HG03025 (cell line): Measurements from ENCODE around the gene PTPRG.

Source experiments
- ATAC-seq: cut with Tn5 transposase; IDR thresholded peaks from one replicate; pipeline ENCODE4 v1.9.1; 2021; ENCODE audit warnings: mild to moderate bottlenecking, moderate library complexity; ENCODE audit not compliant: unreplicated experiment, low FRiP score

The PTPRG gene

DNA sequence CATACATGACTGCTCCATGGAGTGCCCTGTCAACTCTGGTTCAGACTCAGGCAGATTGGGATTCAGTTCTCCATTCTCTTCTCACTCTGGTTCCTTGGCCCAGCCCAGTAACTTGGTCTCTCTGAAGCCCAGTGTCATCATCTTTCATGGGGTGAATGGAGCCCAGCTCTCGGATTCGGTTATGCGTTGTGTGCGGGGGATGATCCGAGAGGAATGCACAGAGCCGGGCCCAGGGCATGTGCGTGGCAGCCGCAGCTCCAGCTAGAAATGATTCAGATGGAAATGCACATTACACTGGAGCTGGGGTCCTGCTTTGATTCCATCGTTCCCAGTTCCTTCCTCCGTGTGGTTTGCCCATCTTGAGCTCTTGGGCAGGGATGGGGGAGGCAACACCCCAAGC lies 622.6 kb downstream of the PTPRG start:
- no peak for ATAC-seq

GRCh38 chr3:62184559-62184958 lies 623.2 kb downstream of the PTPRG start:
- no peak for ATAC-seq

- no peak for ATAC-seq
Observed at GRCh38 chr3:62187022-62187431, 625.7 kb downstream of the PTPRG start.

DNA sequence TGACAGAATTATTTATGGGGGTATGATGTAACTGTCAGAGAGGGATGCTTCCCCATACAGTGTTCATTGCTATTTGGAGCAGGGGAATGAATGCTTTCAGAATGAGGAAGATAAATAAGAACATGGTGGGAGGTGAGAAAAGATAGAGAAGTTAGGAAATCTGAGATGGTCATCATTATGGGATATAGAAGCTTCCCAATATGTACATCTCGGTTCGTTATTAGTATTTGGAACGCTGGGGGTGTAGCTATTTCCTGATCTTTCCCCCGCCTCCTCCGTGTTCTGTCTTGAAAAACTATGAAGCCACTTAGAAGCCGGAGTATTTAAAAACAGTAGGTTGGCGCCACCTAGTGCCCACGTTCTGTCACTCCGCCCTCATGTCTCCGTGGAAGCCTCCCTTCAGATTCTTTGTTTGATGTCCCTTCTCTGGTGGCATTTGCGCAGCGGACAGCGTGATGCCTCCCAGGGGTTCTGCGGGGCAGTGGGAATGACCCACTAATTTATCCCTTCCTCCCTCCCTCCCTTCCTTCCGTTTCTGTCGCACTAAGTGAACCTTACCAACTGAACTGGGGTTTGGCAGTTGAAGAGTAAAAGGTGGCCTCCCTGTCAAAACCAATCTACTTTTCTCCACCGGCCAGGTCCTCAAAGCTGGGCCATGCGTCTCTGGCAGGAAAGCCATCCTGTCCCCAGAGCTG lies 627.5 kb downstream of the PTPRG start:
- ATAC-seq = no peak

- no peak for ATAC-seq
Observed at GRCh38 chr3:62189376-62189698, 628.0 kb downstream of the PTPRG start.

DNA sequence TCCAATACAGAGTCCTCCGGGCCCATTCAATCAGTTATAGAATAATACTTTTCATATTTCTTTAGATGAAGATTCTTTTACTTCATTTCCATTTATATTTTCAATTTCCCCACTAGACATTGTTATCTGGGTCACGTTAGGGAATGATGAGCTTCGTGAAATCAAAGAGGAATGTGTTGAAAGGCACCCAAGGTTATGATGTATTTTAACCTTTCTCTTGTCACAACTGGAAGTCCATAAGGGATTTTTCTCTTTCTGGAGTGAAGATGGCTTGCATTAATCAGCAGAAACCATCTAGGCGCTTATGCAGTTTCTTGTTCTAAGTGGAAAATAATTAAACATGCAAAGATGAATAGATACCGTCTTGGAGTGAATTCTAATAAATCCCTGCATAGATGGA lies 631.5 kb downstream of the PTPRG start:
- ATAC-seq = no peak

GRCh38 chr3:62193586-62194345 lies 632.4 kb downstream of the PTPRG start:
- ATAC-seq = no peak

- no peak for ATAC-seq
Observed at GRCh38 chr3:62197350-62198012, 636.1 kb downstream of the PTPRG start.

DNA sequence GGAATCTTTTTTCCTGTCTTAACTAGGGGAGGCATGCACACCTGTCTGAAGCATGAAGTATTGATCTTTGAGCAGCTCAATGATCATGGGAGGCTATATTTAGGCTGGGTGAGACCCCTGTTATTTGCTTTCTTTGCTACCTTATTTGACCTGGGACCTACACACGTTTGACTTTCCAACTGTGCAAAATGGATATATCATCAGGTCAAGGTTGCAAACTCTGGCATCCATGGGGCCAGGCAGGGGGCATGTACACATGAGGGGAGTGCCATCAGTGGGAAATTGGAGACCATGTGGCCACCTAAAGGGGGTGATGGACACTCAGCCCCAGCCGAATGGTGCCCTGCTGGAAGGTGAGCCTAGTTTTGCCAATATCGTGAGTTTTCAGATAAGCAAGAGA lies 637.8 kb downstream of the PTPRG start:
- no peak for ATAC-seq

- no peak for ATAC-seq
Observed at GRCh38 chr3:62201438-62202035, 640.2 kb downstream of the PTPRG start.

DNA sequence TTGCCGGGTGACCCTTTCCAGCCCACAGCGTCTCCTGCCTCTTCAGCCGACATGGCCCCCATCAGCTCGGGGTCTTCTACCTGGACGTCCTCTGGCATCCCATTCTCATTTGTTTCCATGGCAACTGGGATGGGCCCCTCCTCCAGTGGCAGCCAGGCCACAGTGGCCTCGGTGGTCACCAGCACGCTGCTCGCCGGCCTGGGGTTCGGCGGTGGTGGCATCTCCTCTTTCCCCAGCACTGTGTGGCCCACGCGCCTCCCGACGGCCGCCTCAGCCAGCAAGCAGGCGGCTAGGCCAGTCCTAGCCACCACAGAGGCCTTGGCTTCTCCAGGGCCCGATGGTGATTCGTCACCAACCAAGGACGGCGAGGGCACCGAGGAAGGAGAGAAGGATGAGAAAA lies 641.8 kb downstream of the PTPRG start:
- no peak for ATAC-seq

DNA sequence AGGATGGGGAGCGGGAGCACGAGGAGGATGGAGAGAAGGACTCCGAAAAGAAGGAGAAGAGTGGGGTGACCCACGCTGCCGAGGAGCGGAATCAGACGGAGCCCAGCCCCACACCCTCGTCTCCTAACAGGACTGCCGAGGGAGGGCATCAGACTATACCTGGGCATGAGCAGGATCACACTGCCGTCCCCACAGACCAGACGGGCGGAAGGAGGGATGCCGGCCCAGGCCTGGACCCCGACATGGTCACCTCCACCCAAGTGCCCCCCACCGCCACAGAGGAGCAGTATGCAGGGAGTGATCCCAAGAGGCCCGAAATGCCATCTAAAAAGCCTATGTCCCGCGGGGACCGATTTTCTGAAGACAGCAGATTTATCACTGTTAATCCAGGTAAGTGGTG lies 642.2 kb downstream of the PTPRG start:
- no peak for ATAC-seq

DNA sequence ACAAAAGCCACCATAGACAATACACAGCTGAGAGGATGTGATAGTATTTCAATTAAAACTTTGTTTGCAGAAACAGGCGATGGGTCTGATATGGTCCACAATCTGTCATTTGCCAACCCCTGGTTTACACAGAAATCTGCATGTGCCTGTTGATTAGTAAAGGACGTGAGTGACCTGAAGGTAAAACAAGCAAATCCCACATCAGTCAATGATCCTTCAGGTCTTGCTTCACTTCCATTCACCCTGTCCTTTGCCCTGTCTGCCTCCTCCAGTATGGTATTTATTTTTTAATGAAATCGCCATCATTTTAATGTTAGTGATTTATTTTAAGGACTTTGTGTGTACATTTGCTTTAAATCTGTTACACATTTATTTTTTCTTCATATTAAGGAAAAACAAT lies 645.8 kb downstream of the PTPRG start:
- no peak for ATAC-seq

DNA sequence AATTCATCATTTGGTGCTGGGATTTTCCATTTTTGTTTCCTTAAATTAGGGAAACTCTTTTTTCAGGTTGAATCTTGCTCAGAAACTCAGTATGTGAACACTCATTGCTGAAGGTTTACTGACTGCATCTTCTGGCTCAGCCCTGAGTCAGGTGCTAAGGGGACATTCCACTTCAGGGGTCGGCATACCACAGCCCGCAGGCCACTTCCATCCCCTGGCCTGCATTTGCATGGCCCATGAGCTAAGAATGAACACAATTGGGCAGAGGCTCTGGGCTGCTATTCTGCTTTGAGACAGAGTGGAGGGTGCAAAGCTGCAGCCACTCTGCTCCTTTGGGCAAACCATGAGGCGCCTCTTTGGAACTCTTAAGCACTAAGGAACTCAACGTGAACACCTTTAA lies 647.0 kb downstream of the PTPRG start:
- ATAC-seq = no peak

- no peak for ATAC-seq
Observed at GRCh38 chr3:62209101-62209500, 647.7 kb downstream of the PTPRG start.

DNA sequence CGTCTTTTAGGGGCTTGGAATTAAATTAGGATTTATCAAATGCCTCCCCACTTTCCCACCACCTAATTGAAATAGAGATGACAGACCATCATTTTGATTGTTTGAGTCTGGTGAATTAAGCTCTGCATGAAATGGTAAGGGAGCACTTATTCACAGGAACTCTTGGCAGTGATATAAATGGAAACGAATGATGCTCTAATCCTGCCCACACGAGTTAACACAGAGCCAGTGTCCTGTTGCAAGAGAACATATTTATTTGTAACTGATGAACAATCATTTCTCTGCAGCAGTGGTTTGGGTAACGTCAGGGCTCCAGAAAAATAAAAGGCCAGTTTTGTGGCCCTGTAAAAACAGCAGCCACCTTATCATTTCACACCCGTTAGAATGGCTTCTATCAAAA lies 648.6 kb downstream of the PTPRG start:
- ATAC-seq = no peak

GRCh38 chr3:62211675-62212429 lies 650.5 kb downstream of the PTPRG start:
- no peak for ATAC-seq

GRCh38 chr3:62214850-62215249 lies 653.5 kb downstream of the PTPRG start:
- no peak for ATAC-seq

- ATAC-seq = no peak
Observed at GRCh38 chr3:62220616-62221015, 659.2 kb downstream of the PTPRG start.

DNA sequence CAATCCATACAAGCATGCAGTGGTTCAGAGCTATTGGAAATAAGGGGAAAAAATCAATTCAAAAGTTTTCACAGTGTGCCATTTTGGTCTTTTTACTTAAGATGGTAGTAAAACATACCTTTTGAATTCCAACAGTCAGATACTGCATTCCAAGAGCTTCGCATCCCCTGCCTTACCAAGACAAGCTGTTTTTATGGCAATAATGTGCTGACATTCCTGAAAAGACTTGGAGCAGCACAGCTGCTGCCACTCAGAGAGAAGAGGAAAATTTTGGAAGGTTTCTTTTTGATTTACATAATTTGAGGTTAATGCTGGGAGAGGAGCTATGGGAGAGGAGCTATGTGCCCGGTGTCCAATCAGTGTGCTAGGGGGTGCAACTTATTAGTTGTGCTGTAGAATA lies 663.7 kb downstream of the PTPRG start:
- ATAC-seq = no peak
